Kidney (tissue), 14 donors: ENCODE measurements around the gene TMSB4X. TPM values are rescaled to one million over a fixed set of nuclear protein-coding genes. Genes with fewer than 3 reads are reported as not detected.

ENCODE experiments used
- DNase-seq, 5 donors: peaks; one replicate each; pipeline ENCODE4 v3.0.0-alpha.2; 2013 to 2020
- FAIRE-seq: peaks from 2 replicates; lab custom pipeline; 2012; peaks lifted over from hg19 to GRCh38; lab: Jason Lieb, UNC
- H3K27ac ChIP-seq, 2 donors: one replicate each; pipeline ENCODE4 v1.7.0; 2013; ENCODE audit warnings: low read depth in 2 of 2, low read length in 2 of 2, inconsistent platforms in 1 of 2
- H3K27me3 ChIP-seq: one replicate; pipeline ENCODE4 v1.7.1; 2013; ENCODE audit warnings: low read length, inconsistent platforms; ENCODE audit not compliant: control insufficient read depth, insufficient read depth
- H3K36me3 ChIP-seq, 3 donors: one replicate each; pipeline versions ENCODE4 v1.7.0 to v1.7.1; 2013; ENCODE audit warnings: low read length in 3 of 3, control low read depth in 1 of 3, inconsistent platforms in 1 of 3; ENCODE audit not compliant: insufficient read depth in 3 of 3, control insufficient read depth in 2 of 3
- H3K4me1 ChIP-seq, 3 donors: one replicate each; pipeline versions ENCODE4 v1.7.0 to v1.7.1; 2013; ENCODE audit warnings: low read length in 3 of 3, inconsistent platforms in 1 of 3, low read depth in 1 of 3; ENCODE audit not compliant: control insufficient read depth in 2 of 3, insufficient read depth in 2 of 3
- H3K4me3 ChIP-seq, 3 donors: one replicate each; pipeline versions ENCODE4 v1.7.0 to v1.8.1; 2013; ENCODE audit warnings: low read length in 3 of 3, control low read depth in 1 of 3, inconsistent platforms in 1 of 3
- H3K9ac ChIP-seq, 3 donors: one replicate each; pipeline versions ENCODE4 v1.7.0 to v1.7.1; 2013; ENCODE audit warnings: low read length in 3 of 3, control low read depth in 1 of 3, inconsistent platforms in 1 of 3
- H3K9me3 ChIP-seq, 3 donors: one replicate each; pipeline versions ENCODE4 v1.7.0 to v1.7.1; 2013; ENCODE audit warnings: low read length in 3 of 3, control low read depth in 1 of 3, inconsistent platforms in 1 of 3; ENCODE audit not compliant: control insufficient read depth in 2 of 3, insufficient read depth in 1 of 3
- intact Hi-C: fragments of 100-400 bp; cut with DNase I; formaldehyde crosslinking; loops from one replicate; pipeline ENCODE4 v1.11.1; 2022
- polyA plus RNA-seq: library from polyadenylated mRNA; stranded (reverse); fragments of 350-450 nt; fragmentation: Illumina TruSeq; extraction: RNeasy Lipid Tissue Mini Kit (QIAGEN cat#74804); gene quantifications from one replicate; pipeline ENCODE4 v1.2.3, GENCODE V29; 2014; ENCODE audit warnings: low read depth, low replicate concordance; ENCODE audit not compliant: insufficient read depth
- total RNA-seq: library from RNA; stranded (reverse); fragmentation: NEBNext Ultra II Directional; extraction: Animal tissue kit (Norgen Biotek cat#: 25700); gene quantifications from one replicate; pipeline ENCODE4 v1.2.1, GENCODE V29; 2021
- TF ChIP-seq, protein P1 (sequence below): IDR thresholded peaks from 3 replicates; pipeline ENCODE4 v1.5.1; 2012; ENCODE audit warnings: mild to moderate bottlenecking, moderate library complexity, borderline replicate concordance; ENCODE audit not compliant: insufficient read depth; ENCODE audit errors: extremely low read depth
- donor health status: control.
- donor health status: control.
- donor health status: control.
- donor health status: control.
- donor health status: control.
- donor health status: DM: yes; HTN: yes; CAD: no.
- donor health status: Normal renal cell carcinoma (clear cell type).

TMSB4X gene
- total and polyA plus RNA-seq, 2 donors from 2014 or later: 2,421 to 3,432 TPM

DNA sequence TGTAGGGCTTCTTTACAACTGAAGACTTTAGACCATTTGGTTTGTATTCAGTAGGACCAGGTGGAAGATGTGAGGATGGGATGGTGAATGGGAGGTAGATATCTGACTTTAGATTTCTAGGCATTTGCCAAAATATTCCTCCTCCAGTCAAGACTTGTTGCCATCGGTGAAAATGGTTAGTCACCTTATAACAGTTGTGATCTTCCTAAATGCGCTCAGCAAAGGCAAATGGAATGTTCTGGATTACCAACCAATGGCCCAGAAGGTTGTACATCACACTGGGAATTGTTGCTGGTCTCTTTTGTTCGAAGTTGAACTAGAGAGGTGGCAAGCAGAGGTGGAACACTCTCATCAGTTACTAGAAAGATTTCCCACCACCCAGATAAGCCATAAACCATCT, 33.9 kb downstream of the TMSB4X start:
- no peak overlapping the region for H3K27ac ChIP-seq
- FAIRE-seq: no peak
- H3K4me1 ChIP-seq: no peaks in the 10 kb centered on the region

DNA sequence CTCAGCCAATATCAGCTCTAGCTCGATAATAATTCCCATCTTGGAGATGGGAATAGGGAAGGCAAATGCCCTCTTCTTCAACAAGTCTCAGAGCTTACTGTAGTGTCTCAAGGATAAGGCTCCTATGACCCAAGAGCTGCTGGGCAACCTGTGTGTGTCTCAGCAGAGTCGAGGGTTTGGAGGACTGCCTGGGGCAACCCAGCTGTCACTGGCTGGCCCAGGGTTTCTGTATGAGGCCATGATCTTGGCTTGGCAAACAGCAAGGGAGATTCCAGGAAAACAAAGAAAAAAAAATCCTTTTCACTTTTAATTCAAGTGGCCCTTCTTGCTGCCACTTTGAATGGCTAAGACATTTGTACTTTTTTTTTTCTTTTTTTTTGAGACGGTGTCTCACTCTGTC, 34.4 kb downstream of the TMSB4X start:
- no peaks in the 10 kb centered on the region for H3K36me3 ChIP-seq
- TF ChIP-seq, protein P1, sequence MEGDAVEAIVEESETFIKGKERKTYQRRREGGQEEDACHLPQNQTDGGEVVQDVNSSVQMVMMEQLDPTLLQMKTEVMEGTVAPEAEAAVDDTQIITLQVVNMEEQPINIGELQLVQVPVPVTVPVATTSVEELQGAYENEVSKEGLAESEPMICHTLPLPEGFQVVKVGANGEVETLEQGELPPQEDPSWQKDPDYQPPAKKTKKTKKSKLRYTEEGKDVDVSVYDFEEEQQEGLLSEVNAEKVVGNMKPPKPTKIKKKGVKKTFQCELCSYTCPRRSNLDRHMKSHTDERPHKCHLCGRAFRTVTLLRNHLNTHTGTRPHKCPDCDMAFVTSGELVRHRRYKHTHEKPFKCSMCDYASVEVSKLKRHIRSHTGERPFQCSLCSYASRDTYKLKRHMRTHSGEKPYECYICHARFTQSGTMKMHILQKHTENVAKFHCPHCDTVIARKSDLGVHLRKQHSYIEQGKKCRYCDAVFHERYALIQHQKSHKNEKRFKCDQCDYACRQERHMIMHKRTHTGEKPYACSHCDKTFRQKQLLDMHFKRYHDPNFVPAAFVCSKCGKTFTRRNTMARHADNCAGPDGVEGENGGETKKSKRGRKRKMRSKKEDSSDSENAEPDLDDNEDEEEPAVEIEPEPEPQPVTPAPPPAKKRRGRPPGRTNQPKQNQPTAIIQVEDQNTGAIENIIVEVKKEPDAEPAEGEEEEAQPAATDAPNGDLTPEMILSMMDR: no peak
- H3K4me3 ChIP-seq: no peak overlapping the region
- no peak overlapping the region for H3K27ac ChIP-seq
- no peaks in the 10 kb centered on the region for H3K4me1 ChIP-seq
- H3K27me3 ChIP-seq: no peaks in the 10 kb centered on the region
- FAIRE-seq: no peak
- intact Hi-C loops: no loop called here
- no peak for DNase-seq
- no peak overlapping the region for H3K9ac ChIP-seq
- H3K9me3 ChIP-seq: no peaks in the 10 kb centered on the region

More for the DNA sequence above, 33.9 kb downstream of the TMSB4X start:
- no peak overlapping the region for H3K4me3 ChIP-seq
- H3K9ac ChIP-seq: no peak overlapping the region
- intact Hi-C loops: no loop called here
- no peaks in the 10 kb centered on the region for H3K9me3 ChIP-seq
- TF ChIP-seq, protein P1: no peak
- no peaks in the 10 kb centered on the region for H3K27me3 ChIP-seq
- no peak for DNase-seq
- H3K36me3 ChIP-seq: no peaks in the 10 kb centered on the region

DNA sequence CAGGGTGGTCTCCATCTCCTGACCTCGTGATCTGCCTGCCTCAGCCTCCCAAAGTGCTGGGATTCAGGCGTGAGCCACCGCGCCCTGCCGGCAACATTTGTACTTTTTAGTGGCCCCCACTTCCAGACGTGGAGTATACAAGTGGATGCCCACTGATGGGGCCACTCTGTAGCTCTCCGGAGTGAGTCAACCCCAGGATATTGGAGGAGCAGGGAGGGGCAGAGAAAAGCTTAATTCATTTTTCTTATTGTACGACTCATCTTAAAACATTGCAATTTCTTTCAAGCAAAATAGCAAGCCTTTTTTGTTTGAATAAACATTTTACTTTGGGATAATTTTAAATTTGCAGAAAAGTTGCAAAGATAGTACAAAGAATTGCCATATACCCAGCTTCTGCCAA, 34.9 kb downstream of the TMSB4X start:
- Histone ChIP-seq H3K36me3 (no peaks in the 10 kb centered on the region), H3K4me3 (no peak overlapping the region), H3K27ac (no peak overlapping the region), H3K27me3 (no peaks in the 10 kb centered on the region), H3K9ac (no peak overlapping the region), H3K4me1 (no peaks in the 10 kb centered on the region), H3K9me3 (no peaks in the 10 kb centered on the region)
- TF ChIP-seq, protein P1: no peak
- intact Hi-C loops: no loop called here
- FAIRE-seq (no peak), DNase-seq (no peak)

DNA sequence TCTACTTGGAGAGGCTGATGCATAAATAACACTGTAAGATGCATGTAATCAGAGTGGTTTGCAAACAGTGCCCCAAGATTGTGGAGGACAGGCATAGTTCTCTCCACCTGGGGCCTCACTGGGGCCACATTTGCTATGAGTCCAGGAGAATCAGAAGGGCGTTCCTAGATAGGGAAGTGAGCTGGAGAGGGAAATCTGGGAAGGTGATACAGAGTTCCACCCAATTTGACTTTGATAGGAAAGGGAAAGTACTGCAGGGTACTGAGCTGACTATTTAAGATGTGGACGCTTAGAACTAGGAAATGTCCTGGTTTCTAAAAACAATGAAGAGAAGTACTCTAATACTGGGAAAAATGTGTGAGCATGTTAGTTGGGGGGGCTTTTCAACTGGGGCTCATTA, 35.6 kb downstream of the TMSB4X start:
- Histone ChIP-seq H3K36me3 (no peaks in the 10 kb centered on the region), H3K4me1 (no peaks in the 10 kb centered on the region), H3K27me3 (no peaks in the 10 kb centered on the region), H3K4me3 (no peak overlapping the region), H3K9me3 (no peaks in the 10 kb centered on the region), H3K9ac (no peak overlapping the region), H3K27ac (no peak overlapping the region)
- TF ChIP-seq, protein P1: no peak
- no peak for FAIRE-seq
- DNase-seq: no peak
- intact Hi-C loops: no loop called here
